Measurements from ENCODE around the gene MPRIP.
A peak's percentile ranks its signal among the peaks of the same experiment; 100 is the strongest.

The MPRIP gene

GRCh38 chr17:17143501-17143900, 101.2 kb downstream of the MPRIP start:
- H3K4me3 ChIP-seq (ENCODE audit: low read depth, low read length): no peak overlapping the region
- TF ChIP-seq CTCF (IDR thresholded peaks at IDR 0.05; ENCODE audit: borderline replicate concordance, insufficient read depth, low read depth, low read length): no peak

GRCh38 chr17:17144061-17144460, 101.8 kb downstream of the MPRIP start:
- TF ChIP-seq CTCF (IDR thresholded peaks at IDR 0.05; ENCODE audit: borderline replicate concordance, insufficient read depth, low read depth, low read length): no peak

GRCh38 chr17:17144916-17145665, 102.8 kb downstream of the MPRIP start:
- TF ChIP-seq CTCF (IDR thresholded peaks at IDR 0.05; ENCODE audit: borderline replicate concordance, insufficient read depth, low read depth, low read length): no peak
- no peak overlapping the region for H3K4me3 ChIP-seq (ENCODE audit: low read depth, low read length)

More at GRCh38 chr17:17144061-17144460, 101.8 kb downstream of the MPRIP start:
- H3K4me3 ChIP-seq (ENCODE audit: low read depth, low read length): no peak overlapping the region

- no peak overlapping the region for H3K4me3 ChIP-seq (ENCODE audit: low read depth, low read length)
- peak; percentile 38; the same call in 1 of the 2 replicates for TF ChIP-seq CTCF (IDR thresholded peaks at IDR 0.05; ENCODE audit: borderline replicate concordance, insufficient read depth, low read depth, low read length)
These were observed 104.6 kb downstream of the MPRIP start for GRCh38 chr17:17146786-17147406.

- H3K4me3 ChIP-seq (ENCODE audit: low read depth, low read length): no peak overlapping the region
- TF ChIP-seq CTCF (IDR thresholded peaks at IDR 0.05; ENCODE audit: borderline replicate concordance, insufficient read depth, low read depth, low read length): no peak
These were observed 105.6 kb downstream of the MPRIP start for GRCh38 chr17:17147821-17148220.

- no peak overlapping the region for H3K4me3 ChIP-seq (ENCODE audit: low read depth, low read length)
- TF ChIP-seq CTCF (IDR thresholded peaks at IDR 0.05; ENCODE audit: borderline replicate concordance, insufficient read depth, low read depth, low read length): no peak
These were observed 107.5 kb downstream of the MPRIP start for GRCh38 chr17:17149520-17150447.
